Vagina (tissue), 2 donors: ENCODE measurements around the gene FGR. TPM values are rescaled to one million over a fixed set of nuclear protein-coding genes. Genes with fewer than 3 reads are reported as not detected.

Experiments
- DNase-seq, 2 donors: peaks; one replicate each; pipeline ENCODE4 v3.0.0-alpha.2; 2017; ENCODE audit errors: extremely low spot score in 2 of 2
- H3K27ac ChIP-seq: fragments of 200-600 bp; sonication (generic); one replicate; pipeline ENCODE4 v1.5.1; 2019
- H3K27me3 ChIP-seq: fragments of 200-600 bp; sonication (generic); one replicate; pipeline ENCODE4 v1.5.1; 2019
- H3K36me3 ChIP-seq, 2 donors: fragments of 200-600 bp; sonication (generic); one replicate each; pipeline ENCODE4 v1.5.1; 2017 to 2019
- H3K4me1 ChIP-seq: fragments of 200-600 bp; sonication (generic); one replicate; pipeline ENCODE4 v1.5.1; 2019
- H3K4me3 ChIP-seq, 2 donors: fragments of 200-600 bp; sonication (generic); 1 replicate in 1 of 2; 2 replicates in 1 of 2; pipeline ENCODE4 v1.5.1; 2016 to 2019
- H3K9me3 ChIP-seq: fragments of 200-600 bp; sonication (generic); one replicate; pipeline ENCODE4 v1.5.1; 2019
- CTCF ChIP-seq, 3 experiments: fragments of 450-650 bp in 2 of 3; fragments of 200-600 bp in 1 of 3; sonication (generic) in 1 of 3; IDR thresholded peaks; one replicate each; pipeline ENCODE4 v1.5.1; 2017 to 2019; ENCODE audit warnings: antibody characterized with exemption in 3 of 3, mild to moderate bottlenecking in 2 of 3, moderate library complexity in 2 of 3
- POLR2A ChIP-seq, 2 donors: fragments of 450-650 bp; IDR thresholded peaks; one replicate each; pipeline ENCODE4 v1.6.1; 2017; ENCODE audit warnings: antibody characterized with exemption in 2 of 2, mild to moderate bottlenecking in 2 of 2, moderate library complexity in 2 of 2
- POLR2AphosphoS5 ChIP-seq, 2 donors: sonication (generic); formaldehyde crosslinking; IDR thresholded peaks; one replicate each; pipeline ENCODE4 v1.9.0; 2017; ENCODE audit warnings: antibody characterized with exemption in 2 of 2, mild to moderate bottlenecking in 2 of 2, low read depth in 1 of 2; ENCODE audit not compliant: insufficient read depth in 1 of 2
- intact Hi-C: fragments of 100-400 bp; cut with DNase I; formaldehyde crosslinking; loops from one replicate; pipeline ENCODE4 v1.15.1; 2023
- total RNA-seq: library from RNA; depleted of rRNA; stranded (reverse); fragments of >200 nt; gene quantifications from one replicate; pipeline ENCODE4 v1.2.3, GENCODE V29; 2016

Gene FGR
- total RNA-seq, 1 donor from 2014 or later = 18.4 TPM

- Histone ChIP-seq H3K4me3 (peak overlapping the region in 1 of 2 donors; percentile 79), H3K36me3 (no peaks in the 10 kb centered on the region), H3K27ac (peak overlapping the region; percentile 97), H3K4me1 (peaks cover 81% of the 10 kb centered on the region), H3K27me3 (no peaks in the 10 kb centered on the region), H3K9me3 (no peaks in the 10 kb centered on the region)
- TF ChIP-seq CTCF (IDR thresholded peaks at IDR 0.05) (no peak), POLR2AphosphoS5 (IDR thresholded peaks at IDR 0.05; ENCODE audit: insufficient read depth in 1 of 2, low read depth in 1 of 2) (no peak), POLR2A (IDR thresholded peaks at IDR 0.05) (no peak)
- DNase-seq = no peak
- intact Hi-C loops = loop anchor here (5.0 to 10.0 kb wide), 2 partner anchors 183 to 296 kb away; no protein-coding TSS in a partner anchor
Measured at GRCh38 chr1:27600498-27601175, 34.3 kb downstream of the FGR start.

GRCh38 chr1:27599605-27600497 lies 35.1 kb downstream of the FGR start:
- no peak for TF ChIP-seq POLR2A (IDR thresholded peaks at IDR 0.05)
- TF ChIP-seq CTCF (IDR thresholded peaks at IDR 0.05) = no peak
- no peak for TF ChIP-seq POLR2AphosphoS5 (IDR thresholded peaks at IDR 0.05; ENCODE audit: insufficient read depth in 1 of 2, low read depth in 1 of 2)
- Histone ChIP-seq H3K27ac (peak overlapping the region; percentile 97), H3K4me3 (peak overlapping the region in 1 of 2 donors; percentile 29), H3K27me3 (no peaks in the 10 kb centered on the region), H3K9me3 (no peaks in the 10 kb centered on the region), H3K36me3 (no peaks in the 10 kb centered on the region), H3K4me1 (peaks cover 82% of the 10 kb centered on the region)
- intact Hi-C loops = loop anchor here (5.0 to 10.0 kb wide), 2 partner anchors 183 to 295 kb away; no protein-coding TSS in a partner anchor
- DNase-seq = no peak

GRCh38 chr1:27598902-27599528 lies 36.0 kb downstream of the FGR start:
- peak in 1 of 2 donors; percentile 25 for TF ChIP-seq POLR2A (IDR thresholded peaks at IDR 0.05)
- TF ChIP-seq CTCF (IDR thresholded peaks at IDR 0.05) = no peak
- TF ChIP-seq POLR2AphosphoS5 (IDR thresholded peaks at IDR 0.05; ENCODE audit: insufficient read depth in 1 of 2, low read depth in 1 of 2) = peak; percentile 21 to 83
- intact Hi-C loops = no loop called here

GRCh38 chr1:27598295-27598687 lies 36.7 kb downstream of the FGR start:
- Histone ChIP-seq H3K27me3 (no peaks in the 10 kb centered on the region), H3K27ac (peak overlapping the region; percentile 97), H3K36me3 (no peaks in the 10 kb centered on the region), H3K9me3 (no peaks in the 10 kb centered on the region), H3K4me1 (peaks cover 92% of the 10 kb centered on the region), H3K4me3 (peak overlapping the region in 1 of 2 donors; percentile 29)
- DNase-seq = no peak
- no peak for TF ChIP-seq CTCF (IDR thresholded peaks at IDR 0.05)
- no peak for TF ChIP-seq POLR2AphosphoS5 (IDR thresholded peaks at IDR 0.05; ENCODE audit: insufficient read depth in 1 of 2, low read depth in 1 of 2)
- no peak for TF ChIP-seq POLR2A (IDR thresholded peaks at IDR 0.05)
- intact Hi-C loops = no loop called here

More at GRCh38 chr1:27598902-27599528, 36.0 kb downstream of the FGR start:
- peak overlapping the region in 1 of 2 donors; percentile 29 for H3K4me3 ChIP-seq
- H3K4me1 ChIP-seq = peaks cover 85% of the 10 kb centered on the region
- peak overlapping the region; percentile 97 for H3K27ac ChIP-seq
- H3K27me3 ChIP-seq = no peaks in the 10 kb centered on the region
- no peaks in the 10 kb centered on the region for H3K9me3 ChIP-seq
- DNase-seq = no peak
- H3K36me3 ChIP-seq = no peaks in the 10 kb centered on the region
